Bronchial epithelial cell (primary cell): ENCODE results near the gene CEACAM19. TPM values are rescaled to one million over a fixed set of nuclear protein-coding genes. Genes with fewer than 3 reads are reported as not detected.

Experiments
- DNase-seq: peaks from one replicate; pipeline ENCODE4 v3.0.0-alpha.2; 2010; ENCODE audit warnings: low read depth
- FAIRE-seq: peaks from 2 replicates; lab custom pipeline; 2011; peaks lifted over from hg19 to GRCh38; lab: Jason Lieb, UNC
- H3K27me3 ChIP-seq: 2 replicates; pipeline ENCODE4 v1.5.1; 2011; ENCODE audit warnings: low read length; ENCODE audit not compliant: control insufficient read depth, insufficient read depth
- H3K36me3 ChIP-seq: 2 replicates; pipeline ENCODE4 v1.5.1; 2011; ENCODE audit warnings: low read length; ENCODE audit not compliant: control insufficient read depth, insufficient read depth
- H3K4me3 ChIP-seq: 2 replicates; pipeline ENCODE4 v1.5.1; 2011; ENCODE audit warnings: mild to moderate bottlenecking, low read depth, low read length, control low read depth
- CTCF ChIP-seq: IDR thresholded peaks from 2 replicates; pipeline ENCODE4 v1.5.1; 2011; ENCODE audit warnings: mild to moderate bottlenecking, moderate library complexity, low read length, control low read depth, inconsistent platforms; ENCODE audit not compliant: insufficient read depth, severe bottlenecking
- total RNA-seq: library from RNA; depleted of rRNA; stranded (reverse); fragments of >200 nt; gene quantifications from 2 replicates; pipeline ENCODE4 v1.2.1, GENCODE V29; 2014

Gene CEACAM19
- total RNA-seq, 1 donor from 2014 or later: 0.53 TPM

DNA sequence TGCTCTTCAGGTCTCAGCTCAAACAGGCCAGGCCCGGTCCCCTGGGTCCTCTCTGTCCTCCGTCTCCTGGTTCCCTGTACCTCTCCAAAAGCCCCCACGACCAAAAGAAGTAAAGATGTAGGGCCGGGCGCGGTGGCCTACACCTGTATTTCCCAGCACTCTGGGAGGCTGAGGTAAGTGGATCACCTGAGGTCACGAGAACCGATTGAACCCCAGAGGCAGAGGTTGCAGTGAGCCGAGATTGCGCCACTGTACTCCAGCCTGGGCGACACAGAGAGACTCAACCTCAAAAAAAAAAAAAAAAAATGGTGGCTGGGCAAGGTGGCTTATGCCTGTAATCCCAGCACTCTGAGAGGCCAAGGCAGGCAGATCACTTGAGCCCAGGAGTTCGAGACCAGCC, 55.2 kb downstream of the CEACAM19 start:
- no peak for TF ChIP-seq CTCF
- FAIRE-seq (no peak), DNase-seq (no peak)
- no peaks in the 10 kb centered on the region for H3K27me3 ChIP-seq
- H3K36me3 ChIP-seq: no peaks in the 10 kb centered on the region
- no peak overlapping the region for H3K4me3 ChIP-seq

DNA sequence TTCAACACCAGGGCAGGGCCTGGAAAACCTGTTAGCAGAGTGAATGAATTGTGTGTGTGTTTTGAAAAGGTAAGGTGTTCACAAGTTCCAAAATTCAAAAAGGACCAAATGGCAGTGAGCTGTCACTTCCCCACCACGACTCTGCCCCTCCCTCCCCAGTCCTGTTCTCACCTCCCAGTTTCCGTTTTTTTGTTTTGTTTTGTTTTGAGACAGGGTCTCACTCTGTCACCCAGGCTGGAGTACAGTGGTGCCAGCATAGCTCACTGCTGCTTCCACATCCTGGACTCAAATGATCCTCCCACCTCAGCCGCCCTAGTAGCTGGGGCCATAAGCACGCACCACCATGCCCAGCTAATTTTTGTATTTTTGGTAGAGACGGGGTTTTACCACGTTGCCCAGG, 56.9 kb downstream of the CEACAM19 start:
- FAIRE-seq (no peak), DNase-seq (no peak)
- Histone ChIP-seq H3K36me3 (no peaks in the 10 kb centered on the region), H3K4me3 (no peak overlapping the region), H3K27me3 (no peaks in the 10 kb centered on the region)
- no peak for TF ChIP-seq CTCF

GRCh38 chr19:44729516-44730033, 58.3 kb downstream of the CEACAM19 start:
- Histone ChIP-seq H3K4me3 (no peak overlapping the region), H3K36me3 (no peaks in the 10 kb centered on the region), H3K27me3 (no peaks in the 10 kb centered on the region)
- TF ChIP-seq CTCF: no peak
- no peak for FAIRE-seq
- DNase-seq: no peak

DNA sequence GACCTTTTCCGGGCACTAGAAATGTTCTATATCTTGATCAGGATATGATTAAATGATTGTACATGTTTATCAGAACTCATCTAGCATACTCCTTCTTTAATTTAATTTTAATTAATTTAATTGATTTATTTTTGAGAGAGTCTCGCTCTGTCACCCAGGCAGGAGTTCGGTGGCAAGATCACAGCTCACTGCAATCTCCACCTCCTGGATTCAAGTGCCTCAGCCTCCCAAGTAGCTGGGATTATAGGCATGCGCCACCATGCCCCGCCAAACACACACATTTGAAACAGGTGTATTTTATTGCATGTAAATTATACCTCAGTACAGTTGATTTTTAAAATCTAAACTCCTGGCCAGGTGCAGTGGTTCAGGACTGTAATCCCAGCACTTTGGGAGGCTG, 59.8 kb downstream of the CEACAM19 start:
- no peak for FAIRE-seq

GRCh38 chr19:44731622-44732021, 60.3 kb downstream of the CEACAM19 start:
- FAIRE-seq (peak; percentile 28), DNase-seq (no peak)
- Histone ChIP-seq H3K4me3 (no peak overlapping the region), H3K27me3 (no peaks in the 10 kb centered on the region), H3K36me3 (no peaks in the 10 kb centered on the region)
- no peak for TF ChIP-seq CTCF

More for the DNA sequence above, 59.8 kb downstream of the CEACAM19 start:
- Histone ChIP-seq H3K27me3 (no peaks in the 10 kb centered on the region), H3K4me3 (no peak overlapping the region), H3K36me3 (no peaks in the 10 kb centered on the region)
- DNase-seq: no peak
- TF ChIP-seq CTCF: no peak
